Fibroblast of mammary gland (primary cell): ENCODE results near the gene GALNT2.

Experiments
- DNase-seq: peaks from one replicate; pipeline ENCODE4 v3.0.0-alpha.2; 2010; ENCODE audit warnings: low read depth
- H3K4me3 ChIP-seq: 2 replicates; pipeline ENCODE4 v1.5.1; 2011; ENCODE audit warnings: low read depth, mild to moderate bottlenecking, low read length, moderate library complexity; ENCODE audit not compliant: control insufficient read depth
- CTCF ChIP-seq: conservative IDR thresholded peaks from 2 replicates; pipeline ENCODE4 v1.5.1; 2011; ENCODE audit warnings: low read depth, low read length, inconsistent platforms; ENCODE audit not compliant: control insufficient read depth, insufficient read depth

The GALNT2 gene

GRCh38 chr1:230179249-230179648 lies 112.2 kb downstream of the GALNT2 start:
- H3K4me3 ChIP-seq, result no peak overlapping the region
- no peak for DNase-seq
- no peak for TF ChIP-seq CTCF

- no peak for DNase-seq
- H3K4me3 ChIP-seq, result no peak overlapping the region
- TF ChIP-seq CTCF, result no peak
Observed at GRCh38 chr1:230185076-230186001, 118.3 kb downstream of the GALNT2 start.

- DNase-seq, result peak; percentile 92
- no peak for TF ChIP-seq CTCF
- H3K4me3 ChIP-seq, result no peak overlapping the region
Observed at GRCh38 chr1:230186003-230186863, 119.2 kb downstream of the GALNT2 start.

GRCh38 chr1:230186874-230187273 lies 119.8 kb downstream of the GALNT2 start:
- no peak overlapping the region for H3K4me3 ChIP-seq
- DNase-seq, result no peak
- no peak for TF ChIP-seq CTCF

GRCh38 chr1:230187290-230187689 lies 120.3 kb downstream of the GALNT2 start:
- TF ChIP-seq CTCF, result no peak
- H3K4me3 ChIP-seq, result no peak overlapping the region
- DNase-seq, result no peak

- DNase-seq, result no peak
- no peak overlapping the region for H3K4me3 ChIP-seq
- TF ChIP-seq CTCF, result no peak
Observed at GRCh38 chr1:230188826-230189225, 121.8 kb downstream of the GALNT2 start.
